Subcutaneous abdominal adipose tissue (tissue), 5 donors: Measurements from ENCODE around the gene WFDC13.
"Not testable (repeated sequence)": the region's sequence is repeated elsewhere in the genome, so short reads cannot be mapped to it uniquely, and the experiment has no call there.

Experiments used
- H3K27ac ChIP-seq: one replicate; pipeline ENCODE4 v1.7.0; 2013; ENCODE audit warnings: low read depth, mild to moderate bottlenecking, inconsistent platforms, low read length, moderate library complexity
- H3K27me3 ChIP-seq, 5 donors: one replicate each; pipeline ENCODE4 v1.7.0; 2013; ENCODE audit warnings: low read length in 5 of 5, inconsistent platforms in 1 of 5; ENCODE audit not compliant: control insufficient read depth in 5 of 5, insufficient read depth in 4 of 5
- H3K36me3 ChIP-seq, 5 donors: one replicate each; pipeline ENCODE4 v1.7.0; 2013; ENCODE audit warnings: low read length in 5 of 5; ENCODE audit not compliant: control insufficient read depth in 5 of 5, insufficient read depth in 5 of 5
- H3K4me1 ChIP-seq, 5 donors: one replicate each; pipeline ENCODE4 v1.7.0; 2013; ENCODE audit warnings: low read length in 5 of 5, mild to moderate bottlenecking in 3 of 5, moderate library complexity in 1 of 5; ENCODE audit not compliant: control insufficient read depth in 5 of 5, insufficient read depth in 5 of 5
- H3K4me3 ChIP-seq, 5 donors: one replicate each; pipeline ENCODE4 v1.7.0; 2013; ENCODE audit warnings: low read length in 5 of 5, low read depth in 1 of 5
- H3K9ac ChIP-seq, 5 donors: one replicate each; pipeline ENCODE4 v1.7.0; 2013; ENCODE audit warnings: low read length in 5 of 5, mild to moderate bottlenecking in 4 of 5, moderate library complexity in 3 of 5
- H3K9me3 ChIP-seq, 5 donors: one replicate each; pipeline ENCODE4 v1.7.0; 2013; ENCODE audit warnings: low read length in 5 of 5; ENCODE audit not compliant: control insufficient read depth in 5 of 5
- donor health status: healthy.
- donor health status: healthy.
- donor health status: healthy.
- donor health status: healthy.
- donor health status: healthy.

WFDC13 gene

DNA sequence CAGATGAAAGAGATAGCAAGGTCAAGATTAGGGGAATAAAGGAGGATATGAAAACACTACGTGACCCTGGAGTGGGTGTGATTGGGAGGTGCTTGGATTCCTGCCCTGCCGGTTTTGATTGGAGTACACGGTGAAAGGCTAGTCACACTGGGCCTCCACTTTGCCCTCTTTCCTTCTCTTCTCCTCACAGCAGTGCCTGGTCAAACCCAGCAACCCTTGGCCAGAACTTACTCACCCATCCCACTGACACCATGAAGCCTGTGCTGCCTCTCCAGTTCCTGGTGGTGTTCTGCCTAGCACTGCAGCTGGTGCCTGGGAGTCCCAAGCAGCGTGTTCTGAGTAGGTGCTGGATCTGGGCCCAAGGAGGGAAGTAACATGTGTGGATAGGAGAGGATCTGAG, at the start of gene WFDC13:
WFDC13 (plus strand) TSS at position 166 of the 400 bp plus-strand sequence; CDS start at position 252, 86 bp downstream.
- Histone ChIP-seq H3K4me1 (no peaks in the 10 kb centered on the region), H3K4me3 (no peak within 1 kb of the TSS), H3K27me3 (peaks cover 0 to 3% (median 0%) of the 10 kb centered on the region in 5 donors)

DNA sequence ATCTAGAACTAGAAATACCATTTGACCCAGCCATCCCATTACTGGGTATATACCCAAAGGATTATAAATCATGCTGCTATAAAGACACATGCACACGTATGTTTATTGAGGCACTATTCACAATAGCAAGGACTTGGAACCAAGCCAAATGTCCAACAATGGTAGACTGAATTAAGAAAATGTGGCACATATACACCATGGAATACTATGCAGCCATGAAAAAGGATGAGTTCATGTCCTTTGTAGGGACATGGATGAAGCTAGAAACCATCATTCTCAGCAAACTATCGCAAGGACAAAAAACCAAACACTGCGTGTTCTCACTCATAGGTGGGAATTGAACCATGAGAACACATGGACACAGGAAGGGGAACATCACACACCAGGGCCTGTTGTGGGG, 44.8 kb upstream of the WFDC13 start:
- H3K27ac ChIP-seq, H3K36me3 ChIP-seq, H3K9me3 ChIP-seq, H3K9ac ChIP-seq, H3K27me3 ChIP-seq, H3K4me1 ChIP-seq, H3K4me3 ChIP-seq: not testable (repeated sequence)

More for the DNA sequence above, at the start of gene WFDC13:
- H3K36me3 ChIP-seq, result no peaks in the 10 kb centered on the region
- H3K27ac ChIP-seq, result no peak within 1 kb of the TSS
- no peak within 1 kb of the TSS for H3K9ac ChIP-seq
- H3K9me3 ChIP-seq, result no peaks in the 10 kb centered on the region

DNA sequence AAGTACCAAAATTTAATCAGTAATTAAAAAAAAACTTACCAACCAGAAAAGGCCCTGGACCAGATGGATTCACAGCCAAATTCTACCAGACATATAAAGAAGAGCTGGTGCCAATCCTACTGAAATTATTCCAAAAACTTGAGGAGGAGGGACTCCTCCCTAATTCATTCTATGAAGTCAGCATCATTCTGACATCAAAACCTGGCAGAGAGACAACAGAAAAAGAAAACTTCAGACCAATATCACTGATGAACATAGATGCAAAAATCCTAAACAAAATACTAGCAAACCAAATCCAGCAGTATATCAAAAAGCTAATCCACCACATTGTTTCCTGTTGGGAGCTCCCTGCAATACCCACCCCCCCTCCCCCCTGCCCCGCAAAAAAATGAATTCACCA, 31.7 kb upstream of the WFDC13 start, which contains the start of gene WFDC11:
WFDC11 (minus strand) TSS at position 101 of the 400 bp plus-strand sequence. CDS start 19,639 bp downstream, outside the sequence.
- Histone ChIP-seq H3K9ac (no peak within 1 kb of the TSS), H3K4me3 (no peak within 1 kb of the TSS), H3K4me1 (no peaks in the 10 kb centered on the region), H3K27ac (no peak within 1 kb of the TSS), H3K27me3 (peaks cover 0 to 3% (median 2%) of the 10 kb centered on the region in 5 donors), H3K9me3 (peaks cover 0 to 8% (median 0%) of the 10 kb centered on the region in 5 donors), H3K36me3 (no peaks in the 10 kb centered on the region)

DNA sequence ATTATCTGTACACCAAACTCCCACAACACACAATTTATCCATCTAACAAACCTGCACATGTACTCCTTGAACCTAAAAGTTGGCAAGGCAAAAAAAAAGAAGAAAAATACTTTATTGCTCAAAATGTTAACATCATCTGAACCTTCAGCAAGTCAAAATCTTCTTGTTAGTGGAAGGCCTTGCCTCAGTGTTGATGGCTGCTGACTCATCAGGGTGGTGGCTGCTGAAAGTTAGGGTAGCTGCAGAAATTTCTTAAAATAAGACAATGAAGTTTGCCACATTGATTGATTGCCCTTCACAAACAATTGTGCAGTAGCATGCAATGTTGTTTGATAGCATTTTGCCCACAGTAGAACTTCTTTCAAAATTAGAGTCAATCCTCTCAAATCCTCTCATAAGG, 29.1 kb upstream of the WFDC13 start:
- H3K4me3 ChIP-seq, result no peak overlapping the region
- no peak overlapping the region for H3K27ac ChIP-seq
- H3K9me3 ChIP-seq, result peaks cover 0 to 9% (median 2%) of the 10 kb centered on the region in 5 donors
- no peaks in the 10 kb centered on the region for H3K36me3 ChIP-seq
- H3K9ac ChIP-seq, result no peak overlapping the region
- peaks cover 0 to 2% (median 0%) of the 10 kb centered on the region in 5 donors for H3K27me3 ChIP-seq
- H3K4me1 ChIP-seq, result no peaks in the 10 kb centered on the region

DNA sequence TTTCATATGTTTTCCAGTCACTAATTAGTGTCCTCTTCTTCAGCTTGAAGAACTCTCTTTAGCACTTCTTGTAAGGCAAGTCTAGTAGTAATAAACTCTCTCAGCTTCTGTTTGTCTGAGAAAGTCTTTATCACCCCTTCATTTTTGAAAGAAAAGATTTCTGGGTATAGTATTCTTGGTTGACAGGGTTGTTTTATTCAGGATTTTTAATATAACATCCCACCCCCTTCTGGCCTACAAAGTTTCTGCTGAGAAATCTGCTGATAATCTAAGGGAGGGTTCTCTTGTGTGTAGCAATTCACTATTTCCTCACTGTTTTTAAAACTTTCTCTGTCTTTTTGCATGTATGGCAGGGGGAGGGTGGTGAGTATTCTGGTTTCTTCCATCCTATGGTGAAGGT, 22.2 kb upstream of the WFDC13 start:
- Histone ChIP-seq H3K4me1 (no peaks in the 10 kb centered on the region), H3K9me3 (peaks cover 16 to 38% (median 27%) of the 10 kb centered on the region in 5 donors), H3K36me3 (no peaks in the 10 kb centered on the region), H3K27ac (no peak overlapping the region), H3K4me3 (peak overlapping the region in 1 of 5 donors; percentile 5), H3K27me3 (peaks cover 0 to 2% (median 0%) of the 10 kb centered on the region in 5 donors), H3K9ac (no peak overlapping the region)

- Histone ChIP-seq H3K4me1 (no peaks in the 10 kb centered on the region), H3K36me3 (no peaks in the 10 kb centered on the region), H3K4me3 (no peak overlapping the region), H3K9me3 (peaks cover 0 to under 1% (median 0%) of the 10 kb centered on the region in 5 donors), H3K27me3 (peaks cover 0 to 8% (median 0%) of the 10 kb centered on the region in 5 donors), H3K9ac (no peak overlapping the region), H3K27ac (no peak overlapping the region)
Observed at GRCh38 chr20:45685896-45686295, 15.9 kb upstream of the WFDC13 start.

- not testable (repeated sequence) for H3K27ac ChIP-seq, H3K9me3 ChIP-seq, H3K36me3 ChIP-seq, H3K9ac ChIP-seq, H3K4me3 ChIP-seq, H3K4me1 ChIP-seq, H3K27me3 ChIP-seq
Observed at GRCh38 chr20:45693346-45693745, 8.5 kb upstream of the WFDC13 start.

- Histone ChIP-seq H3K9ac (no peak overlapping the region), H3K4me1 (no peaks in the 10 kb centered on the region), H3K4me3 (no peak overlapping the region), H3K9me3 (no peaks in the 10 kb centered on the region), H3K36me3 (no peaks in the 10 kb centered on the region), H3K27ac (no peak overlapping the region), H3K27me3 (no peaks in the 10 kb centered on the region)
Observed at GRCh38 chr20:45695496-45695895, 6.3 kb upstream of the WFDC13 start.

GRCh38 chr20:45701104-45701503, 734 bp upstream of the WFDC13 start:
- Histone ChIP-seq H3K27ac (no peak overlapping the region), H3K4me3 (no peak overlapping the region), H3K9me3 (no peaks in the 10 kb centered on the region), H3K27me3 (peaks cover 0 to 2% (median 0%) of the 10 kb centered on the region in 5 donors), H3K4me1 (no peaks in the 10 kb centered on the region), H3K36me3 (no peaks in the 10 kb centered on the region), H3K9ac (no peak overlapping the region)

- Histone ChIP-seq H3K9ac (no peak within 1 kb of the TSS), H3K4me3 (no peak within 1 kb of the TSS), H3K27ac (no peak within 1 kb of the TSS), H3K36me3 (no peaks in the 10 kb centered on the region), H3K4me1 (no peaks in the 10 kb centered on the region), H3K9me3 (no peaks in the 10 kb centered on the region), H3K27me3 (peaks cover 0 to 3% (median 0%) of the 10 kb centered on the region in 5 donors)
Observed at GRCh38 chr20:45704969-45705637, 3.3 kb downstream of the WFDC13 start, which contains the start of gene WFDC10B. Gene WFDC10B (minus strand): TSS chr20:45705019. CDS start chr20:45685992, 19,027 bp downstream.
